ENCODE data around the gene MED15.
"Not testable (repeated sequence)": the region's sequence is repeated elsewhere in the genome, so short reads cannot be mapped to it uniquely, and the experiment has no call there.

The MED15 gene, protein sequence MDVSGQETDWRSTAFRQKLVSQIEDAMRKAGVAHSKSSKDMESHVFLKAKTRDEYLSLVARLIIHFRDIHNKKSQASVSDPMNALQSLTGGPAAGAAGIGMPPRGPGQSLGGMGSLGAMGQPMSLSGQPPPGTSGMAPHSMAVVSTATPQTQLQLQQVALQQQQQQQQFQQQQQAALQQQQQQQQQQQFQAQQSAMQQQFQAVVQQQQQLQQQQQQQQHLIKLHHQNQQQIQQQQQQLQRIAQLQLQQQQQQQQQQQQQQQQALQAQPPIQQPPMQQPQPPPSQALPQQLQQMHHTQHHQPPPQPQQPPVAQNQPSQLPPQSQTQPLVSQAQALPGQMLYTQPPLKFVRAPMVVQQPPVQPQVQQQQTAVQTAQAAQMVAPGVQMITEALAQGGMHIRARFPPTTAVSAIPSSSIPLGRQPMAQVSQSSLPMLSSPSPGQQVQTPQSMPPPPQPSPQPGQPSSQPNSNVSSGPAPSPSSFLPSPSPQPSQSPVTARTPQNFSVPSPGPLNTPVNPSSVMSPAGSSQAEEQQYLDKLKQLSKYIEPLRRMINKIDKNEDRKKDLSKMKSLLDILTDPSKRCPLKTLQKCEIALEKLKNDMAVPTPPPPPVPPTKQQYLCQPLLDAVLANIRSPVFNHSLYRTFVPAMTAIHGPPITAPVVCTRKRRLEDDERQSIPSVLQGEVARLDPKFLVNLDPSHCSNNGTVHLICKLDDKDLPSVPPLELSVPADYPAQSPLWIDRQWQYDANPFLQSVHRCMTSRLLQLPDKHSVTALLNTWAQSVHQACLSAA

DNA sequence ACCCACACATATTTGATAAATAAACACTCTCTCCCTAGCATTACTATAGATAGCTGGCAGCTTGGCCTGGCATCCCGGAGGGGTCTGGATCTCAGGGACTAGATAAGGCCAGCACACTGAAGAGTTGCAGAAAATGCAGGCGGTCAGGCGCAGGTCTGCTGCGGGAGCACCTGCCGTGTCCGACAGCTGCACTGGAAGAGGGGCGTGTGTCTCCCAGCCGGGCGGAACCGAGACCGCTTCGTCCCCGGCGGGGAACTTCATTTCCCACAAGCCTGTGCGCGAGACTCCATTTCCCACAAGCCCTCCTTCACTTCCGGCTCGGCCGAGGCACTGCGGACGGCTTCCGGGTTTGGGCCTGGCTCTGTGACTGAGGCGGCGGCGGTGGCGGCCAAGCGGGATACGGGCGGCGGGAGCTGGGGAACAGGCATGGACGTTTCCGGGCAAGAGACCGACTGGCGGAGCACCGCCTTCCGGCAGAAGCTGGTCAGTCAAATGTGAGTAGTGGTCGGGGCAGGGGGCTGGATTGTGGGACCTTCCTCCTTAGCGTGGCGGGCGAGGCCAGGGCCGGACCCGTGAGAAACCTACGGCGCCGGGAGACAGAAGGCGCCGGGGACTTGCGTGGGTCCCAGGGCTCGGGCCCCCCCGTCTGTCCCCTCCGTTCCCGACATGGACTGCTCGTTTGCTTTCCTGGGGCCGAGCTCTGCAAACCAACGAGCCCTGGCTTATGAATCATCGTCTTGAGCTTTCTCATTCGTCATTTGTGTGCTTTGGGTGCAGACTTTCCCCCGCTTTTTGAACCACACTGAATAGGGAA is at the start of gene MED15:
TSS of gene MED15 (plus strand) at position 358 of the 814 bp plus-strand sequence. CDS start at position 427, 69 bp downstream.
- DNase-seq (ENCODE audit: low read depth in 2 of 2) = peak; percentile 76 to 77

DNA sequence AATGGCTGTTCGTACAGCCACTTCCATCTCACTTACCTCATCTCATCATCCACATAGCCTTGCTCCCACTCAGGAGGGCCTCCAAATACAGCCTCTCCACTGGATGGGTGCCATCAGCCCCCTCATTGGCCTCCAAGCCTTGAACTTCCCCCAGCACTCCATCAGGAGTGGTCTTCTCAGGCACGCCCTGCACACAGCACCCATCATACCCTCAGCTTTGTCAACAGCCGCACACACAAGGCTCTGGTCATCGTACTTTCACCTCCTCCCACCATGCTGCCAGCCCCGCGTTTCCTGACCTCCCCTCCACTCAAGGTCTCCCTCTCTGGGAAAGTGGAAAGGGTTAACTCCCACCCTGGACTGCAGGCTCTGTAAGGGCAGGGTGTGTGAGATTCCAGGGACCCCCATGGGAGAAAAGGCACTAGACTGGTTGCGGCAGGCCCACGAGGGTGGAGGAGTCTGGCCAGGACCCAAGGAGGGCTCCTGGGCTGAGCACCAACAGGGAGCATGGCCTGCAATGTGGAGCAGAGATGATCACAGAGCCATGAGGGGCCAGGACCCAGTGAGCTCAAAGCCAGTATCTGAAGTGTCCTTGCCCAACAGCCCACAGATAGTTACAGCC is 48.8 kb upstream of the MED15 start:
- DNase-seq (ENCODE audit: low read depth in 2 of 2) = no peak

DNA sequence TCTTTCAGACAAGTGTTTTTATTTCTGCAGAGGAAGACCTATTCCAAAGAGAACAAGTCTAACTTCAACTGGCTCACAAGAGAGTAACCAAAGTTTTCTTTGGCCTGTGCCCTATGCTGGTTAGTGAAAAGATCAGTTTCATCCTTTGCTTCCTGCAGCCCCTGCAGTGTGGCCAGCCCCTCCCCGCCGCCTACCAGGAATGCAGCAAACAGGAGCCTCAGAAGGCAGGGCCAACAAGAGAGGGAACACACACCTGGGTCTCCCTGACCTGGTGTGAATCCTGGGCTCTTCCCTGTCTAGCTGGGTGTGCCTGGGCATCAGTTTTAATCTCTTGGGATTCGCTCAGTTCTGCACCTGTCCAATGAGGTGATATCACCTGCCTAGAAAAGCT is 48.3 kb upstream of the MED15 start:
- DNase-seq (ENCODE audit: low read depth in 2 of 2) = no peak

DNA sequence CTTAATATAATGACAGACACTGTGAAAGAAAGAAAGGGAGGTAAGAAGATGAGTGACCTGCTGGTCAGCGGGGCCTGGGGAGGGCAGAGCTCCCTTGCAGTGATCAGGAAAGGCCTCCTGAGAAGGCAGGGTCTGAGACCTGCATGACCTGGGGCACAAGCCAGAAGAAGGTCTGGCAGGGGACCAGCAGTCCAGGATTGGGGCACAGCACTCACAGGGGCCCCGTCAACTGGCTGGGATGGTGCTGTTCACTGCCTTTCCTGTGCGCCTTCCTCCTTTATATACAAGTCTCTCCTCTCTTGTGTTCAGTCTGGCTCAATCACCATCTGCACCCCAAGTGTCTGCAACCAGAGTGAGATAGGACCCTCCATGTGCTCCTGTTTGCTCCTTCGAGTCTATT is 47.5 kb upstream of the MED15 start:
- DNase-seq (ENCODE audit: low read depth in 2 of 2) = no peak

DNA sequence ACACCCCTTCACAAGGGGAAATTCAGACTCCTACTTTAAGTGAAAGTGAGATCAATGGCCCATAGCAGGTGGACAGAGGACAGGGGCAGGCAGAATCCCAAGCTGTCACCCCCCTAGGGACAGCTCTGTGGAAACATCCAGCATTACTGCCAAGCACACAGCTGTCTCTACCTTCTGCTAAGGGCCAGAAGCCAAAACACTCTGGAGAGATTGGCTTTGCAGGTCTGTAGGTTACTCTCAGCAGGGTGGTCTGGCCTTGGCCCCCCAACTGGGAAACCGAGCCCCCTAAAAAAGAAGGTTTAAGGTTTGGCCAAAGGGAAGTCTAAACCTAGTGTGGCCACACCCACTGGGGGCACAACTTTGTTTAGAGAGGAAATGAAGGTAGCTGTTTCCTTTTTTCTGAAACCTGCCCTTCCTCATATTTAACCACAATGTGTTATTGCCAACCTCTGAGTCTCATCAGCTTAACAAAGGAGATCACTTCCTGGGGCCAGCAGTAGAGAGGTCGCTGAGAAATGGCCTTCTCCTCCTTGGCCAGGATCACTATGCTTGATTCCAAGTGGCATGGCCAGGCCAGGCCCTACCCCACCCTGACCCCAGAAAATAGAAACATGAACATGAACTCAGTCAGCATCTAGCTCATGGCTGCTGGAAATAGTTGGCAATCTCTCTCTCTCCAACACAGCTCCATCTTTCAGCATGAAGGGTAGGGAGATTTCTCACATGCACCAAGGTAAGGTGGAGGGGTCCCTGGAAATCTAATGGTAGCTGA is 43.9 kb upstream of the MED15 start:
- DNase-seq (ENCODE audit: low read depth in 2 of 2) = no peak

DNA sequence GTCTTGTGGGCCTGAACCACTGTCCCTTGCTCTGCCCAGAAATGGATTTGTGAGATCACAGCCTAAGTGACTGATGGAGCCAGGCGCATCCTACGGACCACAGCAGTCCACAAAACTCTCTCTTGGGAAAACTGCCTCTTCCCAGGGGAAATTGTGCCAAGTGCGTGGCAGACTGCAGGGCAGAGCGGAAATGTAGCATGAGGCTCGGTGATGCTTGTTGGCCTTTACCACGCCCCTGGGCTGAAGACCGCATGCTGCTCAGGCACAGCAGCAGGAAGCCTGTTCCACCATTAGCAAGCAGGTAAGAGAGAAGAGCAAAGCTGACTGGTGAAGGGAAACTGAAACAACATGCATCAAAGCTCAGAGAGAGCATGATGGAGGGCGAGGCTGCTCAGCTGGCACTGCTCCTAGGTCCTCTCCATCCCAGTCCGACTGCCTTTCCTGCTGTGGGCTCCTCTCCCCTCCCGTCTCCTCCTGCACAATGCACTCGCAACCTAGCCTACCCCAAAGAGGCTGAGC is 43.3 kb upstream of the MED15 start:
- peak in 1 of 2 donors; percentile 34 for DNase-seq (ENCODE audit: low read depth in 2 of 2)

DNA sequence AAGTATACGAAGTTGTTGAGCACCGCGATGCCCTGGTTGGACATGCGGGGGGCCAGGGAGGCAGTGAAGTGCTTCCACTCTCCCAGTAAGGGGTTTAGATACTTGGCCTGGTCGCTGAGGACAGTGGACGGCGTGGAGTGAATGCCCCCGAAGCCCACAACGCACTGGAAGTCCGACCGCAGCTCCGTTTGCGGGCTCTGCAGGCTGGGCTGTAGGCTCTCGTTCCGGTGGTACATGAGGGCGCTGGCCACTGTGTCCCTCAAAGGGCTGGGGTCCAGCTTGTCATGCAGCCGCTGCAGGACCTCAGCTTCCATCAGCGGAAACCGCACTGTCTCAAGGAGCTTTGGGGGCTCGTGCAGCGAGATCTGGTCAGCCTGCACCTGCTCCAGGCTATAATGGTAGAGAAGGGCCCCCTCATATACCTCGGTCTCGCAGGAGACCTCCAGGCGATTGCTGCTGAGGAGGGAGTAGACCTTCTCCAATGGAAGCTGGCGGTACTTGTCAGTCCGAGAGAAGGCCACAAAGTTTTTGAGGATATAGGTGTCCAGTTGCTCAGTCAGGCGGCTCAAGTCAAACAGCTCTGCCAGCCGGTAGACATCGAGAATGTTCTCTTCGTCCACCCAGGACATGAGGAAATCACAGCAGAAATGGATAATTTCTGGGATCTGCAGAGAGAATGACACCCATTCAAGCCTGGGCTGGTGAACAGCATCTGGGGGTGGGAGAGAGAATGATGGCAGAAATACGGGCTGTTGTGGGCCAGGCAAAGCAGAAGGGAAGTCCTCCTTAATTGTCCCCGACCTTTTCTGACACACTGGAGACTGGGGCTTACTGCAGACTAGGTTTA is 42.3 kb upstream of the MED15 start:
- DNase-seq (ENCODE audit: low read depth in 2 of 2) = no peak

DNA sequence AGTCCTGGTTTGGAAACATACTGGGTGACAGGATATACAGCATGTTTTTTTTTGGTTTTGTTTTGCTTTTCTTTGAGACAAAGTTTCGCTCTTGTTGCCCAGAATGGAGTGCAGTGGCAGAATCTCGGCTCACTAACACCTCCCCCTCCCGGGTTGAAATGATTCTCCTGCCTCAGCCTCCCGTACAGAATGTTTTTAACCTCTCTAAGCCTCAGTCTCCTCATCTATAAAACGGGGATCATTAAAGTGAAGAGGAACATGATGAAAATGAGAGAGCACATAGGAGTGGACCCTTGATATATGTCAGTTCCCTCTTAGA is 41.7 kb upstream of the MED15 start:
- no peak for DNase-seq (ENCODE audit: low read depth in 2 of 2)

DNA sequence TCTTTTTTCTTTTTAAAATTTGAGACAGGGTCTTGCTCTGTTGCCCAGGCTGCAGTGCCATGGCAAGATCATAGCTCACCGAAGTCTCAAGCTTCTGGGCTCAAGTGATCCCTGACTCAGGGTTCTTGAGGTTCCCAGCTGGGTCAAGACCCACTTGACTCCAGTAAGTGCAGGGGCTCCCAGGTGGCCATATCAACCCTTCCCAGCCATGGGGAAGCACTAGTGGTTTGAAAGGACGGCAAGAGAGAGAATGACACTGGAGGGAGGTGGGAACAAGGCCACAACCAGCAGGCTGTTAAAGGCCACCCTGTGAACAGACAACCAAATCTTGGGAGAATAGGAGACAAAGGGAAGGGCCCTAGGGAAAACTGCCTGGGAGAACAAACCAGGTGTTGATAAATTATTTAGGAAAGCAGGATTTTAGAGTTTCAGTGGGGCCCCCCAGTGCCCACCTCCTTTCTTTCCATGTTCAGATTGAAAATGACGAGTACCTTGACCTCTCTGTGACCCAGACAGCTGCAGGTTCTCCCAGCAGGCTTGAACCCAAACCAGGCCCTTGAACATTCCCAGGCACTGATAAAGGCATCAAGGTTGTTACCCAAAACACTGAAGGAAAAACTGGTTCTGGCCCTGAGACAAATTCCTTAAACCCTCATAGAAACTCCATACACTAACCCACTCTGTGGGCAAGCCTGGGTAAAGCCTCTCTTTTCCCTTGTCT is 40.6 kb upstream of the MED15 start:
- DNase-seq (ENCODE audit: low read depth in 2 of 2) = no peak

DNA sequence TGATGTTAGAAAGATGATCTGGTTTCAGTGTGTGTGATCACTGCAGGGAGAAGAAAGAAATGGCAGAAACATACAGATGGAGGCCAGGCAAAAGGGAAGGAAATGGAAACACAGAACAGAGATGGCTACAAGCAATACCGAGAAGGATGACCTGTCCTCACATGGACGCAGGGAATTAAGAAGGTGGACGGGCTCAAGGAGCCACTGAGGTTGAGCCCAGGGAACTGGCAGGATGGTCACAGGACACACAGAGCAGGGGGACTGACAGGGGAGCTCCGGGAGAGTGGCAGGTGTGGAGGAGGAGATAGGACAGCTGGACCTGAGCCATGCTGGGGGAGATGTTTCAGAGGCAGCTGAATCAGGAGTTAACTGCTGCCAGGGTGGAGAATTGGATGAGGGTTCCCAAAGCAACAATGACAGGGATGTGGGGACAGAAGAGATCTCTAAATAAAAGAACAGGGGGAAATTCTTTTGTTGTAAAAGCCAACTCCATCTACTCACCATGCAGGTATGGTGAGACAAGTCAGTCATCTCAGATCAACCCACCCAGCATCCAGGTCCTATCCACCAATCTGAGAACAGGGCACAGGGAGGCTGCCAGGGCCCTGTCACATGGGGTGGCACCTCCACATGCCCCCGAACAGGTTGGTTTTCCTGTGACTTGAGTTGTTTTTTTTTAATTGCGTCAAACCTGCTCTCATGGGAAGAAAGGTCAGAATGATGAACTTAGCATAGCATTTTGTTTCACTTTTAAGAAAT is 38.1 kb upstream of the MED15 start:
- DNase-seq (ENCODE audit: low read depth in 2 of 2) = no peak

DNA sequence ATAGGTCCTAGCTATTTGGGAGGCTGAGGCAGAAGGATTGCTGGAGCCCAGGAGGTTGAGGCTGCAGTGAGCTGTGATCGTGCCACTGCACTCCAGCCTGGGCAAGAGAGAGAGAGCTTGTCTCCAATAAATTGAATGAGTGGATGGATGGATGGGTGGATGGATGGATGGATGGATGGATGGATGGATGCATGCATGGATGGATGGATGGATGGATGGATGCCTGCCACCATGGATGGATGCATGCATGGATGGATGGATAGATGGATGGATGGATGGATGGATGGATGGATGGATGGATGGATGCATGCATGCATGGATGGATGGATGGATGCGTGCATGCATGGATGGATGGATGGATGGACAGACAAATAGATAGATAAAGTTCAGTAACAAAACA is 36.9 kb upstream of the MED15 start:
- DNase-seq (ENCODE audit: low read depth in 2 of 2) = not testable (repeated sequence)

DNA sequence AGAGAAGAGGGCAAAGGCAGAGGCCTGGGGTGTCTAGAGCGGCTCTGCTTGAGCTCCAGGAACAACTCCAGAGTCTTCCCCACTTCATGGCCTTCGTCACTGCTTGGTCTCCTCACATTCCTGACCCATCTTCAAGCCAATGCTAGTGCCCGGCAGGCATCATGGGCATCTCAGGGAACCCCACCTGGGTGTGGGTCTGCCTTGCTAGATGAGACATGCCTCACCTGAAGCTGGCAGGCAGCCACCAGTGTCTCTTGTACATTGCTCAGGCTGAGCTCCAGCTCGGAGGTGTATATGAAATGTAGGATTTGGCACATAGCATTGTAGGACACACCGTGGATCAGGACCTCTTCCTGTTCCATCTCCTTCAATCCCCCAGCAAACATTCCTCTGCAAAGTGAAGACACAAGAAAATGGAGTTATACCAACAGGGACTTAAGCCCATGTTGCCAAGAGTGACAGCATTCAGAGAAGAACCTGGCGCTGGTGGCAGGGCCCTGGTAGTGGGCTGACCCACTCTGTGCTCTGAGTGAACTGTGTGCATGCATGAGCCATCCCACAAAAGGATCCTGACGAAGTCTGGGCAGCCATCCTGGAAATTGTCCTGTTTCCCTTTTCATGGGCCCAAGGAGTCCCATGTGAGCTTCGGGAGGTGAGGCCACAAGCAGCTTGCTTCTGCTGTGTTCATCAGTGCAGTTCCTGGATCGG is 36.1 kb upstream of the MED15 start:
- DNase-seq (ENCODE audit: low read depth in 2 of 2) = no peak

DNA sequence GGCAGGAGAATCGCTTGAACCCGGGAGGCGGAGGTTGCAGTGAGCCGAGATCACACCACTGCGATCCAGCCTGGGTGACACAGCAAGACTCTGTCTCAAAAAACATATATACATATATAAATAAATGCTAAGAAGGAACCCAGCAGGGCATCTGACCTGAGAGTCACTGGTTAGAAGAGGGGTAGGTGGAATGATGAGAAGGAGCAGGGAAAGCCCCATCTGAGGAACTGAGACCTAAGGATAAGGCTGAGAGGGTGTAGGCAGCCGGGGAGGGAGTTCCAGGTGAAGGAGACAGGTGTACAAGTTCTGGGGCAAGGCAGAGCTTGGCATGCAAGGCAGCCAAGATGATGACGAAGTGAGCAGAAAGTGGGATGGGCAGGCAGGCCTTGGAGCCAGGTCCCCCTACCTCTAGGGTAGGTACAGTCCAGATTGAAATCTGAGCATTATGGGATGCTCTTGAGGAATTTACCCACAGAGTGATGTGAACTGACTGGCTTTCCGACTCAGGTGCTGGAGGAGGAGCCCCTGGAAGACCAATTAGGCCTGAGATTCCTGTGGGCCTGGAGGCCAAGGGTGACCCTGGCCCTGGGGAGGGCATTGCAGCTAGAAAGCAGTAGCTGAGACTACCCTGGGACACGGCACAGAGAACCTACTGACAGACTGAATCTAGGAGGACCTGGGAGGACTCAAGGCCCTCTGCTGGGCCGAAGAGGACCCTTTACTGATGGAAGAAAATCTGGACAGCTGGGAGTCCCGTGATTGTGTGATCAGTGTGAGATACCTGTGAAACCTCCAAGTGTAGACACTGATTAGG is 34.6 kb upstream of the MED15 start:
- DNase-seq (ENCODE audit: low read depth in 2 of 2) = no peak

DNA sequence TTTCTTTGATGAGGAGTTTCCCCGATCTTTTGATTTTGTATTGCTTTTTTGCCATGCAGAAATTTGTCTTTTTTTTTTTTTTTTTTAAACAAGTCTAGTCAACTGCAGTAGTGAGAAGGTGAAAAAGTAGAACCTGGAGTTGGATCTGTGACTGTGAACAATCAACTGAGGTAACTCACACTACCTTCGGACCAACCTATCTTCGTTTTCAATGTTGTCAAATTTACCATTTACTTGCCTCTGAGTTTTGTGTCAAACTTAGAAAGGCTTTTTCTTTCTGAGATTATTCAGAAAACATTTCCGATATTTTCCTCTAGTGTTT is 32.3 kb upstream of the MED15 start:
- DNase-seq (ENCODE audit: low read depth in 2 of 2) = no peak

DNA sequence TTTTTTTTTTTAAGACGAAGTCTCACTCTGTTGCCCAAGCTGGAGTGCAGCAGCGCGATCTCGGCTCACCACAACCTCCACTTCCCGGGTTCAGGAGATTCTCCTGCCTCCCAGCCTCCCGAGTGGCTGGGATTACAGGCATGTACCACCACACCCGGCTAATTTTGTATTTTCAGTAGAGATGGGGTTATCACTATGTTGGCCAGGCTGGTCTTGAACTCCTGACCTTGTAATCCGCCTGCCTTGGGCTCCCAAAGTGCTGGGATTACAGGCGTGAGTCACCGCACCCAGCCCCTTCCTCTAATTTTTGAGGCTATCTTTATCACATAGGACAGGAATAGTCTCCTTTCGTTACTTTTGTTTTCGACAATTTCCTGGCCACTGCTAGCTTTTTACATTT is 31.8 kb upstream of the MED15 start:
- DNase-seq (ENCODE audit: low read depth in 2 of 2) = not testable (repeated sequence)

DNA sequence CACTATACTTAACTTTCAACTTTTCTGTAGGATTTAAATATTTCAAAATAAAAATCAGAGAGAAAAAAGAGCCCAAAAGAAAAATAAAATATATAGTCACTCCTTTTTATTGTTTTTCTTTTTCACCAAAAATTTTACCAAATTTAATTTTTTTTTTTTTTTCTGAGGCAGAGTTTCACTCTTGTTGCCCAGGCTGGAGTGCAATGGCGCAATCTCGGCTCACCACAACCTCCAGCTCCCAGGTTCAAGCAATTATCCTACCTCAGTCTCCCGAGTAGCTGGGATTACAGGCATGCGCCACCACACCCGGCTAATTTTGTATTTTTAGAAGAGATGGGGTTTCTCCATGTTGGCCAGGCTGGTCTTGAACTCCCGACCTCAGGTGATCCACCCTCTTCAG is 29.4 kb upstream of the MED15 start:
- DNase-seq (ENCODE audit: low read depth in 2 of 2) = not testable (repeated sequence)

DNA sequence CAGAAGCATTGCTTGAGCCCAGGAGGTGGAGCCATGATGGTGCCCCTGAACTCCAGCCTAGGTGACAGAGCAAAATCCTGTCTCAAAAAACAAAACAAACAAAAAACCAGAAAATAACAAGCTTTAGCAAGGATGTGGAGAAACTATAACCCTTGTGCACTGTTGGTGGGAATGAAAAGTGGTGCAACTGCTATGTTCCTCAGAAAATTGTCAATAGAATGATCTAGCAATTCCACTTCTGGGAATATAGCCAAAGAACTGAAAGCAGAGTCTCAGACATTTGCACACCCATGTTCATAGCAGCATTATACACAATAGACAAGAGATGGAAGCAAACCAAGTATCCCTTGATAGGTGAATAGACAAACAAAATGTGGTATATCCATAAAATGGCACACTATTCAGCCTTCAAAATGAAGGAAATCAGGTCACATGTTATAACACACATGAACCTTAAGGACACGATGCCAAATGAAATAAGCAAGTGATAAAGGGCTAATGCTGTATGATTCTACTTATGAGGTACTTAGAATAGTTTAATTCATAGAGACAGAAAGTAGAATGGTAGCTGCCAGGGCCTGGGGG is 27.7 kb upstream of the MED15 start:
- no peak for DNase-seq (ENCODE audit: low read depth in 2 of 2)

Data from activated CD8-positive, alpha-beta memory T cell treated with anti-CD3 and anti-CD28 coated beads for 4 hours (primary cell).